DND-41 (cell line): Measurements from ENCODE around the gene RAD9A.

Source experiments
- CTCF ChIP-seq: IDR thresholded peaks from 2 replicates; pipeline ENCODE4 v1.5.1; 2012; ENCODE audit warnings: borderline replicate concordance, low read length, moderate library complexity, mild to moderate bottlenecking; ENCODE audit not compliant: poor library complexity, severe bottlenecking; ENCODE audit errors: extremely low read depth
- EZH2 ChIP-seq: IDR thresholded peaks from 3 replicates; pipeline ENCODE4 v1.6.1; 2012; ENCODE audit warnings: borderline replicate concordance, low read depth, mild to moderate bottlenecking, moderate library complexity, low read length, inconsistent platforms; ENCODE audit not compliant: severe bottlenecking

- TF ChIP-seq CTCF (no peak), EZH2 (no peak)
Measured at GRCh38 chr11:67421430-67422031, 29.7 kb downstream of the RAD9A start.
